ENCODE measurements around the gene ECPAS. TPM values are rescaled to one million over a fixed set of nuclear protein-coding genes. Genes with fewer than 3 reads are reported as not detected.
A peak's percentile ranks its signal among the peaks of the same experiment; 100 is the strongest.
"Not testable (repeated sequence)": the region's sequence is repeated elsewhere in the genome, so short reads cannot be mapped to it uniquely, and the experiment has no call there.

The ECPAS gene
- total RNA-seq, 1 donor from 2014 or later = 74.5 TPM

DNA sequence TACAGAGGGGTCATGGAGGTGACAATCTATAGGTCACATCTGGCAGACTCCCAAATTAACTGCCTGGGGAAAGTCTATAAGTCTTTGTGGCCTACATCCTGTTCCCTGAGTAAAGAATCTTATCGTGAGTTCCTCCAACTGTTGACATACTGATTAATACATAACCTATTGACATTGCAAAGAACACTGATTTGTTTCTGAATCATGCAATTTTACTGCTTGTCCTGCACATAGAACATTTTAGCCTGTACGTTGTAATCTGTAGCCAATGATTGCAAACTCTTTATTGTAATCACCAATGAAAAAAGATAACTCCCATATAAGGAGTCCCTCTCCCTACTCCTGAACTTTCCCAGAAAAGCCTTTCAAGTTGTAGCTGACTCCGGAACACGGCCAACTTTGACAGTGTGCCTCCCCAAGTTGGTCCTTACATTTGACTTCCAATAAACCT lies 135.3 kb downstream of the ECPAS start:
- DNase-seq (ENCODE audit: low spot score) = peak; percentile 43

- not testable (repeated sequence) for DNase-seq (ENCODE audit: low spot score)
Observed at GRCh38 chr9:111334318-111334863, 149.8 kb downstream of the ECPAS start.

DNA sequence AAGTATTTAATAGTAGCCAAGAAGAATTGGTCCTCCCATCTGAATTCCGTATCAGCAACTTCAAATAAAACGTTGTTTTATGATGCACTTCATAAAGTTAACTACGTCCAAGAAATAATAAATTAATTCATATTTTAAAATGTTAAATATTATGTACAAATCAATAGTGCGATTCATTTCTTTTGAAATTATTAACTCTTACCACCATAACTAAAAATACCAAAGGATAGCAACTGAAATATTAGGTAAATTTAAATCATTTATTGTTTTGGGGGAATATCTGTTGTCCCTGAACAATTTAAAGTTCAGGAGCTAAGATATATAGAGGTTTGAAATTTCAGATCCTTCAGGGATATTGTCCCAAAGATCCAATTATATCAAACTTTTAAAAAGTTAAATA lies 154.1 kb downstream of the ECPAS start, which contains the start of gene OR2K2:
Gene OR2K2, minus strand, starts transcription at position 101 of the 400 bp plus-strand sequence. CDS start 1,791 bp downstream, outside the sequence.
- no peak for DNase-seq (ENCODE audit: low spot score)

- no peak for DNase-seq (ENCODE audit: low spot score)
Observed at GRCh38 chr9:111320631-111321030, 163.6 kb downstream of the ECPAS start.

- DNase-seq (ENCODE audit: low spot score) = no peak
Observed at GRCh38 chr9:111316796-111317195, 167.4 kb downstream of the ECPAS start.

Other genes with a start within 250 kb of the ECPAS start
- gene OR2K2, start 154.2 kb downstream of the ECPAS start, total RNA-seq = not detected
- 18.7 TPM for gene ZNF483, start 40.8 kb upstream of the ECPAS start, total RNA-seq
- 276 TPM for gene PTGR1, start 115.3 kb upstream of the ECPAS start, total RNA-seq
- 6.5 TPM for gene DNAJC25, start 147.0 kb upstream of the ECPAS start, total RNA-seq
- gene GNG10, start 177.2 kb upstream of the ECPAS start, total RNA-seq = 26.0 TPM